CD8-positive, alpha-beta memory T cell (primary cell): ENCODE measurements around the gene C1orf226. TPM values are rescaled to one million over a fixed set of nuclear protein-coding genes. Genes with fewer than 3 reads are reported as not detected.
"Not testable (repeated sequence)": the region's sequence is repeated elsewhere in the genome, so short reads cannot be mapped to it uniquely, and the experiment has no call there.

Experiments
- CTCF ChIA-PET: fragments of 350-600 bp; sonication (Branson Sonifier 250); formaldehyde crosslinking; loops from one replicate; lab custom pipeline; 2021; ENCODE audit warnings: antibody characterized with exemption; lab: Charles Lee
- POLR2A ChIA-PET: fragments of 350-600 bp; sonication (Branson Sonifier 250); formaldehyde crosslinking; loops from one replicate; lab custom pipeline; 2021; ENCODE audit warnings: antibody characterized with exemption; lab: Charles Lee
- DNase-seq, 5 donors: peaks; one replicate each; pipeline versions ENCODE4 v3.0.0 to v3.0.0-alpha.2; 2020 to 2022; ENCODE audit warnings: mixed read lengths in 1 of 5
- H3K27ac ChIP-seq: one replicate; pipeline ENCODE4 v1.7.0; 2013; ENCODE audit warnings: low read depth, mild to moderate bottlenecking, low read length, moderate library complexity
- H3K27me3 ChIP-seq: 2 replicates; pipeline ENCODE4 v1.7.0; 2013; ENCODE audit warnings: low read length, mild to moderate bottlenecking; ENCODE audit not compliant: insufficient read depth, poor library complexity, severe bottlenecking
- H3K36me3 ChIP-seq: 2 replicates; pipeline ENCODE4 v1.7.0; 2013; ENCODE audit warnings: mild to moderate bottlenecking, low read length, moderate library complexity; ENCODE audit not compliant: insufficient read depth
- H3K4me1 ChIP-seq: 2 replicates; pipeline ENCODE4 v1.7.0; 2013; ENCODE audit warnings: mild to moderate bottlenecking, low read length, moderate library complexity; ENCODE audit not compliant: insufficient read depth
- H3K4me3 ChIP-seq: 2 replicates; pipeline ENCODE4 v1.7.0; 2013; ENCODE audit warnings: mild to moderate bottlenecking, low read length
- H3K9me3 ChIP-seq: 2 replicates; pipeline ENCODE4 v1.7.0; 2013; ENCODE audit warnings: mild to moderate bottlenecking, low read length
- H3K27ac Mint-ChIP-seq, 8 donors: one replicate each; pipeline ENCODE4 v1.8.0; 2020 to 2021; ENCODE audit warnings: mixed read lengths in 8 of 8, mild to moderate bottlenecking in 6 of 8, inconsistent platforms in 3 of 8, moderate library complexity in 3 of 8
- H3K27me3 Mint-ChIP-seq, 2 donors: one replicate each; pipeline ENCODE4 v1.8.0; 2020 to 2021; ENCODE audit warnings: mixed read lengths in 2 of 2, mild to moderate bottlenecking in 1 of 2, moderate library complexity in 1 of 2
- H3K36me3 Mint-ChIP-seq, 3 donors: one replicate each; pipeline ENCODE4 v1.8.0; 2020 to 2021; ENCODE audit warnings: mixed read lengths in 3 of 3, inconsistent platforms in 1 of 3, mild to moderate bottlenecking in 1 of 3
- H3K4me1 Mint-ChIP-seq, 3 donors: one replicate each; pipeline ENCODE4 v1.8.0; 2020 to 2021; ENCODE audit warnings: mixed read lengths in 3 of 3, inconsistent platforms in 1 of 3, mild to moderate bottlenecking in 1 of 3
- H3K4me3 Mint-ChIP-seq, 7 donors: one replicate each; pipeline ENCODE4 v1.8.0; 2020 to 2021; ENCODE audit warnings: mixed read lengths in 7 of 7, mild to moderate bottlenecking in 6 of 7, moderate library complexity in 4 of 7, inconsistent platforms in 2 of 7
- H3K9me3 Mint-ChIP-seq, 5 donors: one replicate each; pipeline ENCODE4 v1.8.0; 2020 to 2022; ENCODE audit warnings: mixed read lengths in 5 of 5, mild to moderate bottlenecking in 3 of 5, moderate library complexity in 2 of 5, inconsistent platforms in 1 of 5
- polyA plus RNA-seq: library from polyadenylated mRNA; unstranded; fragments of 300-500 nt; fragmentation: Illumina TruSeq; gene quantifications from one replicate; pipeline ENCODE4 v1.2.3, GENCODE V29; 2021
- total RNA-seq, 2 experiments: library from RNA; stranded (reverse); gene quantifications; one replicate each; pipeline ENCODE4 v1.2.3, GENCODE V29; 2021

Gene C1orf226
- total and polyA plus RNA-seq, 3 experiments from 2014 or later: 0.04 TPM; not detected in 2

GRCh38 chr1:162422662-162423375, 41.3 kb downstream of the C1orf226 start:
- no peaks in the 10 kb centered on the region for H3K4me1 Mint-ChIP-seq
- no peak overlapping the region for H3K4me3 Mint-ChIP-seq
- Histone ChIP-seq H3K27me3 (no peaks in the 10 kb centered on the region), H3K27ac (no peak overlapping the region), H3K4me3 (no peak overlapping the region), H3K9me3 (no peaks in the 10 kb centered on the region), H3K4me1 (no peaks in the 10 kb centered on the region), H3K36me3 (no peaks in the 10 kb centered on the region)
- ChIA-PET POLR2A (no interaction called here), CTCF (no interaction called here)
- DNase-seq: no peak
- H3K36me3 Mint-ChIP-seq: peaks cover 0 to under 1% (median 0%) of the 10 kb centered on the region in 3 donors
- H3K27ac Mint-ChIP-seq: no peak overlapping the region
- H3K9me3 Mint-ChIP-seq: peaks cover 0 to 2% (median 0%) of the 10 kb centered on the region in 5 donors
- H3K27me3 Mint-ChIP-seq: peaks cover 10 to 36% of the 10 kb centered on the region in 2 donors

- no peak overlapping the region for H3K4me3 Mint-ChIP-seq
- H3K27me3 ChIP-seq: no peaks in the 10 kb centered on the region
- H3K36me3 Mint-ChIP-seq: no peaks in the 10 kb centered on the region
- no peaks in the 10 kb centered on the region for H3K9me3 ChIP-seq
- no peak overlapping the region for H3K4me3 ChIP-seq
- no peaks in the 10 kb centered on the region for H3K27me3 Mint-ChIP-seq
- POLR2A ChIA-PET: no interaction called here
- no peak overlapping the region for H3K27ac ChIP-seq
- no peak overlapping the region for H3K27ac Mint-ChIP-seq
- DNase-seq: no peak
- no peaks in the 10 kb centered on the region for H3K36me3 ChIP-seq
- H3K4me1 Mint-ChIP-seq: no peaks in the 10 kb centered on the region
- no peaks in the 10 kb centered on the region for H3K4me1 ChIP-seq
- CTCF ChIA-PET: no interaction called here
- H3K9me3 Mint-ChIP-seq: peaks cover 0 to under 1% (median 0%) of the 10 kb centered on the region in 5 donors
Measured at GRCh38 chr1:162430583-162430982, 49.1 kb downstream of the C1orf226 start.

DNA sequence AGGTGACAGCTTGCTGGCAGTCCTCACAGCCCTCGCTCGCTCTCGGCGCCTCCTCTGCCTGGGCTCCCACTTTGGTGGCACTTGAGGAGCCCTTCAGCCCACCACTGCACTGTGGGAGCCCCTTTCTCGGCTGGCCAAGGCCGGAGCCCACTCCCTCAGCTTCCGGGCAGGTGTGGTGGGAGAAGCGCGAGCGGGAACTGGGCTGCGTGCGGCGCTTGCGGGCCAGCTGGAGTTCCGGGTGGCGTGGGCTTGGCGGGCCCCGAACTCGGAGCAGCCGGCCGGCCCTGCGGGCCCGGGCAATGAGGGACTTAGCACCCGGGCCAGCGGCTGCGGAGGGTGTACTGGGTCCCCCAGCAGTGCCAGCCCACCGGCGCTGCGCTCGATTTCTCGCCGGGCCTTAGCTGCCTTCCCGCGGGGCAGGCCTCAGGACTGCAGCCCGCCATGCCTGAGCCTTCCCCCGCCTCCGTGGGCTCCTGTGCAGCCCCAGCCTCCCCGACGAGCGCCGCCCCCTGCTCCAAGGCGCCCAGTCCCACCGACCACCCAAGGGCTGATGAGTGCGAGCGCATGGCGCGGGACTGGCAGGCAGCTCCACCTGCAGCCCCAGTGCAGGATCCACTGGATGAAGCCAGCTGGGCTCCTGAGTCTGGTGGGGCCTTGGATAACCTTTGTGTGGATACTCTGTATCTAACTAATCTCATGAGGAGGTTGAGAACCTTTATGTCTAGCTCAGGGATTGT, 51.6 kb downstream of the C1orf226 start:
- POLR2A ChIA-PET, H3K4me3 Mint-ChIP-seq, H3K27ac Mint-ChIP-seq, H3K9me3 ChIP-seq, H3K36me3 Mint-ChIP-seq, H3K4me3 ChIP-seq, H3K27me3 Mint-ChIP-seq, H3K9me3 Mint-ChIP-seq, DNase-seq, H3K4me1 Mint-ChIP-seq, H3K36me3 ChIP-seq, H3K27me3 ChIP-seq, CTCF ChIA-PET, H3K27ac ChIP-seq, H3K4me1 ChIP-seq: not testable (repeated sequence)

Other genes starting within 250 kb of the C1orf226 start
- gene SPATA46, start 4.9 kb upstream of the C1orf226 start, total RNA-seq: not detected
- not detected for gene SPATA46, start 4.9 kb upstream of the C1orf226 start, polyA plus RNA-seq
- gene SH2D1B, start 30.4 kb downstream of the C1orf226 start, total RNA-seq: not detected
- gene SH2D1B, start 30.4 kb downstream of the C1orf226 start, polyA plus RNA-seq: 0.10 TPM
- gene UHMK1, start 116.1 kb downstream of the C1orf226 start, total RNA-seq: 10 to 100 TPM; 67.7 to 67.9 TPM
- gene UHMK1, start 116.1 kb downstream of the C1orf226 start, polyA plus RNA-seq: 54.3 TPM
- gene UAP1, start 180.0 kb downstream of the C1orf226 start, total RNA-seq: 10 to 100 TPM; 36.6 to 37.2 TPM
- gene UAP1, start 180.0 kb downstream of the C1orf226 start, polyA plus RNA-seq: 37.9 TPM